HG03025 (cell line): Measurements from ENCODE around the gene SERPINA6.
"Not testable (repeated sequence)": the region's sequence is repeated elsewhere in the genome, so short reads cannot be mapped to it uniquely, and the experiment has no call there.

ENCODE experiments used
- ATAC-seq: cut with Tn5 transposase; IDR thresholded peaks from one replicate; pipeline ENCODE4 v1.9.1; 2021; ENCODE audit warnings: mild to moderate bottlenecking, moderate library complexity; ENCODE audit not compliant: unreplicated experiment, low FRiP score

Gene SERPINA6

GRCh38 chr14:94329857-94330256 lies 6.7 kb upstream of the SERPINA6 start:
- ATAC-seq: no peak

- ATAC-seq: no peak
Observed at GRCh38 chr14:94328196-94328595, 5.1 kb upstream of the SERPINA6 start.

- ATAC-seq: no peak
Observed at GRCh38 chr14:94321421-94322271, 1.5 kb downstream of the SERPINA6 start.

GRCh38 chr14:94320243-94320642 lies 2.9 kb downstream of the SERPINA6 start:
- ATAC-seq: no peak

- ATAC-seq: no peak
Observed at GRCh38 chr14:94317259-94317658, 5.9 kb downstream of the SERPINA6 start.

GRCh38 chr14:94316692-94317091 lies 6.4 kb downstream of the SERPINA6 start:
- ATAC-seq: no peak

GRCh38 chr14:94314890-94315289 lies 8.2 kb downstream of the SERPINA6 start:
- ATAC-seq: no peak

GRCh38 chr14:94313991-94314655 lies 9.0 kb downstream of the SERPINA6 start:
- ATAC-seq: no peak

- no peak for ATAC-seq
Observed at GRCh38 chr14:94312481-94313246, 10.5 kb downstream of the SERPINA6 start.

GRCh38 chr14:94310248-94310647 lies 12.9 kb downstream of the SERPINA6 start:
- no peak for ATAC-seq

- ATAC-seq: no peak
Observed at GRCh38 chr14:94309721-94310120, 13.4 kb downstream of the SERPINA6 start.

GRCh38 chr14:94307410-94307992 lies 15.6 kb downstream of the SERPINA6 start:
- no peak for ATAC-seq

GRCh38 chr14:94306047-94306978 lies 16.8 kb downstream of the SERPINA6 start:
- no peak for ATAC-seq

- ATAC-seq: no peak
Observed at GRCh38 chr14:94305620-94306019, 17.5 kb downstream of the SERPINA6 start.

- ATAC-seq: no peak
Observed at GRCh38 chr14:94304243-94304642, 18.9 kb downstream of the SERPINA6 start.

- ATAC-seq: no peak
Observed at GRCh38 chr14:94303111-94303510, 20.0 kb downstream of the SERPINA6 start.

- ATAC-seq: no peak
Observed at GRCh38 chr14:94298130-94298529, 25.0 kb downstream of the SERPINA6 start.

- ATAC-seq: not testable (repeated sequence)
Observed at GRCh38 chr14:94296181-94296545, 27.0 kb downstream of the SERPINA6 start.

- ATAC-seq: no peak
Observed at GRCh38 chr14:94295360-94296180, 27.6 kb downstream of the SERPINA6 start.
